Mucosa of descending colon (tissue), 3 donors: ENCODE results near the gene CLIP2. TPM values are rescaled to one million over a fixed set of nuclear protein-coding genes. Genes with fewer than 3 reads are reported as not detected.
A peak's percentile ranks its signal among the peaks of the same experiment; 100 is the strongest.

Experiments
- ATAC-seq: fragments of 200-7000 bp; cut with Tn5 transposase; one replicate; pipeline ENCODE4 v1.9.1; 2020; ENCODE audit warnings: mild to moderate bottlenecking, moderate library complexity
- DNase-seq, 3 donors: peaks; one replicate each; pipeline ENCODE4 v3.0.0-alpha.2; 2020
- H3K36me3 ChIP-seq: fragments of 200-600 bp; one replicate; pipeline ENCODE4 v1.8.0; 2021; ENCODE audit warnings: low read depth, mild to moderate bottlenecking
- H3K4me1 ChIP-seq: fragments of 200-600 bp; one replicate; pipeline ENCODE4 v1.8.0; 2021; ENCODE audit warnings: low read depth, mild to moderate bottlenecking
- H3K4me3 ChIP-seq: fragments of 200-600 bp; one replicate; pipeline ENCODE4 v1.8.0; 2021; ENCODE audit warnings: mild to moderate bottlenecking
- H3K9me3 ChIP-seq: fragments of 200-600 bp; one replicate; pipeline ENCODE4 v1.8.0; 2021; ENCODE audit warnings: mild to moderate bottlenecking
- CTCF ChIP-seq: fragments of 200-600 bp; IDR thresholded peaks from one replicate; pipeline ENCODE4 v1.8.0; 2022; ENCODE audit warnings: antibody characterized with exemption, mild to moderate bottlenecking
- intact Hi-C, 2 donors: fragments of 100-400 bp; cut with DNase I in 1 of 2; cut with micrococcal nuclease in 1 of 2; formaldehyde crosslinking; loops; one replicate each; pipeline versions ENCODE4 v1.11.0 to v1.11.1; 2022; cut with DNase I, micrococcal nuclease
- total RNA-seq, 3 donors: library from RNA; stranded (reverse); fragmentation: NEBNext Ultra II Directional in 2 of 3; extraction: Animal tissue kit (Norgen Biotek cat#: 25700) in 2 of 3; gene quantifications; one replicate each; pipeline versions ENCODE4 v1.2.1 to v1.2.4, GENCODE V29; 2021 to 2023
- donor health status: DM: no; HTN: no; CAD: no; lungs with moderate emphysema.
- donor health status: DM: no; HTN: no; CAD: no.
- donor health status: DM: no; HTN: yes; CAD: no.

CLIP2 gene
- total RNA-seq, 3 donors from 2014 or later = 57.6 to 77.7 (median 67.1) TPM

GRCh38 chr7:74256491-74257408 is 32.5 kb upstream of the CLIP2 start:
- intact Hi-C loops = no loop called here
- no peak for TF ChIP-seq CTCF

GRCh38 chr7:74258639-74259038 is 30.6 kb upstream of the CLIP2 start:
- Histone ChIP-seq H3K36me3 (no peaks in the 10 kb centered on the region), H3K4me3 (no peak overlapping the region), H3K4me1 (peaks cover 14% of the 10 kb centered on the region), H3K9me3 (no peaks in the 10 kb centered on the region)
- ATAC-seq (no peak), DNase-seq (peak in 1 of 3 donors; percentile 37)
- intact Hi-C loops = no loop called here
- no peak for TF ChIP-seq CTCF

More at GRCh38 chr7:74256491-74257408, 32.5 kb upstream of the CLIP2 start:
- Histone ChIP-seq H3K4me1 (peaks cover 22% of the 10 kb centered on the region), H3K9me3 (no peaks in the 10 kb centered on the region), H3K36me3 (no peaks in the 10 kb centered on the region), H3K4me3 (no peak overlapping the region)
- DNase-seq = no peak
- no peak for ATAC-seq

GRCh38 chr7:74262639-74263398 is 26.4 kb upstream of the CLIP2 start:
- DNase-seq (no peak), ATAC-seq (no peak)
- intact Hi-C loops = no loop called here
- Histone ChIP-seq H3K36me3 (no peaks in the 10 kb centered on the region), H3K4me1 (no peaks in the 10 kb centered on the region), H3K9me3 (no peaks in the 10 kb centered on the region), H3K4me3 (no peak overlapping the region)
- TF ChIP-seq CTCF = no peak

- TF ChIP-seq CTCF = no peak
- H3K4me1 ChIP-seq = no peaks in the 10 kb centered on the region
- no peak overlapping the region for H3K4me3 ChIP-seq
- DNase-seq (no peak), ATAC-seq (peak; percentile 41)
- H3K36me3 ChIP-seq = no peaks in the 10 kb centered on the region
- H3K9me3 ChIP-seq = no peaks in the 10 kb centered on the region
- intact Hi-C loops = no loop called here
Measured at GRCh38 chr7:74263399-74264120, 25.6 kb upstream of the CLIP2 start.

GRCh38 chr7:74266191-74266963 is 22.8 kb upstream of the CLIP2 start:
- ATAC-seq = no peak
- intact Hi-C loops = no loop called here
- H3K4me1 ChIP-seq = no peaks in the 10 kb centered on the region
- no peak for TF ChIP-seq CTCF
- H3K36me3 ChIP-seq = no peaks in the 10 kb centered on the region
- H3K9me3 ChIP-seq = no peaks in the 10 kb centered on the region
- no peak overlapping the region for H3K4me3 ChIP-seq
- DNase-seq = no peak
